Measurements from ENCODE around the gene MED6.

Gene MED6, protein sequence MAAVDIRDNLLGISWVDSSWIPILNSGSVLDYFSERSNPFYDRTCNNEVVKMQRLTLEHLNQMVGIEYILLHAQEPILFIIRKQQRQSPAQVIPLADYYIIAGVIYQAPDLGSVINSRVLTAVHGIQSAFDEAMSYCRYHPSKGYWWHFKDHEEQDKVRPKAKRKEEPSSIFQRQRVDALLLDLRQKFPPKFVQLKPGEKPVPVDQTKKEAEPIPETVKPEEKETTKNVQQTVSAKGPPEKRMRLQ

DNA sequence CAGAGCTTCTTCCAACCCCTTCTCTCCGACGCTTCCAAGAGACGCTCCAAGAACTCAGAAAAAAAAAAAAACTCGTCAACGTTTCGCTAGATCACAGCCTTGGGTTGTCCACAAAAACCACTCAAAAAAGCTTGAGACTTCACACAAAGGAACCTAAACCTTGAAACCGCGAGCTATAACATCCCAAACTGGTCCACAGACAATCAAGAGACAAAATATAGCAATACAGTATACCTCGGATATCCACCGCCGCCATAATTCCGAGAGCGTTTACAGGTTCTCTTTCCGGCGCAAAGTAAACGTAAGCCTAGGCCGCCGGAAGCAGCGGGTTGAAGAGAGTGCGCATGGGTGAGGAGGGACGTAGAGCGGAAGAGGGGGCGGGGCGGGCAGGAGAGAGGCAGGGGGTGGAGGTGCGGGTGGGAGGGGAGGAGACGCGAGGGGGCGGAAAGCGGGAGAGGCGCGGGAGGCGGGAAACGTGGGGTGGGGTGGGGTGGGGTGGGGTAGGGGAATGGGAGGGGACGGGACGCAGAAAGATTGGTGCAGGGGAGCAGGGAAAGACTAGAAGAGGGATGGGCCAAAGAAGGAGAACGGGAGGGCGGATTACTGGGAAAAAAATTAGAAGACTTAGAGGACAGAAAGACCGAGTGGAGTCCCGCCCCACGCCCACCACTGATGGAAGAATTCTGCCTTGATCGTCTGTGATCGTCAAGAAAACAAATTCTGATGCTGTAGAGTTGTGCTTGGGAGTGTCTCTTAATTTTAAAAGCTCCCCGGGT is at the start of gene MED6:
Gene MED6 (minus strand): TSS at position 274 of the 776 bp plus-strand sequence. CDS start 18 bp downstream, at position 256.
- peak; percentile 95 for DNase-seq

GRCh38 chr14:70649803-70650202 is 49.3 kb upstream of the MED6 start:
- no peak for DNase-seq

- DNase-seq = no peak
These were observed 47.9 kb upstream of the MED6 start for GRCh38 chr14:70648346-70648745.

- no peak for DNase-seq
These were observed 46.2 kb upstream of the MED6 start for GRCh38 chr14:70646705-70647104.

- DNase-seq = no peak
These were observed 45.4 kb upstream of the MED6 start for GRCh38 chr14:70645892-70646291.

GRCh38 chr14:70643967-70644366 is 43.5 kb upstream of the MED6 start:
- DNase-seq = no peak

DNA sequence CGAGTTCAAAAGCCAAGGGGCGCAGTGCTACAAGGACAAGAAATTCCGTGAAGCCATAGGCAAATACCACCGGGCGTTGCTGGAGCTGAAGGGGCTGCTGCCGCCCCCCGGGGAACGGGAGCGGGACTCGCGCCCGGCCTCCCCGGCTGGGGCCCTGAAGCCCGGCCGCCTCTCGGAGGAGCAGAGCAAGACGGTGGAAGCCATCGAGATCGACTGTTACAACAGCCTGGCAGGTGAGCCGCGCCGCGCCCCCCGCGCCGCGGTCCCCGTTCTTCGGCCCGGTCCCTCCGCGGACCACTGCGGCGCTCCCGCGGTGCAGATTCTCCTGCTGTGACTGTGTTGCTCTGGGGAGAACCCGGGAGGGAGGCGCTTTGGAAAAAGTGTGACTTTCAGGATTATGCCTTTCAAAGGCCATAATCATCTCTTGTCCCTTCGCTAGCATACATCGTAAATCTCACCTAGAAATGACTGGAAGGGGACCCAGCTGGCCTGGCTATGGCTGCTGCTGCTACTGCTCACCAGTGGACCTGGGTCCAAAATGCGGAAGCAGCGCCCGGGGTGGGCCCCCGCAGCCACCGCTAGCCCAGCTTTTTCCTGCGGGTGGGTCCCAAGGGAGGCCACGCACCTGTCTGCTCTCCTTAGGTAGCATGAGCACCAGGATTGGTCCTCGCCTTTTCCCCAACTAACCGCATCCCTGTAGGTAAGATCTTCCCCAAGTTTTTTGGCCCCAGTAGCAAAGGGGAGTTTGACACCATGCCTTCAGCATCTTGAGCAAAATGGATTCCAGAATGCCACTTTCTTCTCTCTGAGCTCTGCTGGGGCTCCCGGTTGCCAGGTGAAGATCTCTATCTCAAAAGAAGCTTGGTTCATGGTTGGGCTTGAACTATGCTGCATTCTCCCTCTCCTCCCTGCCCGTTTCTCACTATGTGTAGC is 42.1 kb upstream of the MED6 start:
- DNase-seq = no peak

DNA sequence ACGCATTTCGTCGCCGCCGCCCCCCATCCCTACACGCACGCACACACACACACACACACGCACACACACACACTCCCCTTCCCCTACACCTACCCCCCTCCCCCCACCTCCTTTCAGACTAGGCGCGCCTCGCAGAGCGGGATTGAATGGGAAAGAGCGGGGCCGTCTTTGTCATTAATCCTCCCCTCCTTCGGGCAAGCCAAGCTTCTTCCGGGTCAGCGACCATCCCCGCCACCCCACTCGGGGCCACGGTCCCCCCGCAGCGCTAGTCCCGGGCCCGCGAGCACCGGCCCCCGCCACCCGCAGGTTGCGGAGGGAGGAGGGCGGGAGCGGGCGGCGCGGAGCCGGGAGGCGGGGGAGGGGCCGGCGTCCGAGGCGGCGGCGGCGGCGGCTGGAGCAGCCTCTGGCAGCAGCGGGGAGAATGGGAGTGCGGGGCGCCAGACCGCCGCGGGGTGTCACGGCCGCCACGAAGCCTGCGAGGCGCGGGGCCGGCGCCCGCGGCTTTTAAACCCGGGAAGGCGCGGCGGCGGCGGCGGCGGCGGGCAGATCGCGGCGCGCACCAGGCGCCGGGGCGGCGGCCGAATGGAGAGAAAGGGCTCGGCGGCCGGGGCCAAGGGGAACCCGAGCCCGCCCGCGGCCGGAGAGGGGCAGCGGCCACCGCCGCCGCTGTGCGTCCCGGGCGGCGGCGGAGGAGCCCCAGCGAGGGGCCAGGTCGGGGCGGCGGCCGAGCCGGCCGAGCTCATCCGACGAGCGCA is 41.3 kb upstream of the MED6 start, which contains the start of gene TTC9:
Gene TTC9 (plus strand): TSS at position 369 of the 755 bp plus-strand sequence. CDS start 214 bp downstream, at position 583.
- DNase-seq = no peak

DNA sequence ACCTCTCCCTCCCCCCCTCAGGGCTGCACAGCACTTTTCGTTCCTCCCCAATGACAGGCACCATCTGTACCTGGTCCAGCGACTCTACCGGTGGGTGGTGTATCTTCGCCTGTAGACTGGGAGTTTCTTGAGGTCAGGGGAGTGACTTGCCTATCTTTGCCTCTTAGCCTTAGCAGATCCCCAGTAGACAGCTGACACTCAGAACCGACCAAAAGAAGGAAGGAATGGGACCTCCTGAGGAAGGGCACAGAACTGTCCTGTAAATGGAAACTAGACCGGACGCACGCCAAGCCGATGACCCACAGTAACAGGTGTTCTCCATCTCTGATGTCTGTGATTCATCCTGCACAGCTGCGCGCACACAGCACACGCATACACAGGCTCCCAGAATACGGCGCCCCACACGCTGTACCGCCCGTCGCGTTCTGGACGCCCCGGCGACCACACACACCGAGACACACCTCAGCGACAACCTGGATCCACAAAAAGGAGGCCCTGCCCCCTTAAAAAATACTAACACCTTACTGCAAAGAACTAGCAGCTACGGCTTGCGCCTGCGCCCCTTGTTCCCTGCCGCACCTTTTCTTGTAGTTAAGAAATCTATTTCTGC is 40.6 kb upstream of the MED6 start:
- no peak for DNase-seq

- no peak for DNase-seq
These were observed 38.0 kb upstream of the MED6 start for GRCh38 chr14:70638416-70638815.

DNA sequence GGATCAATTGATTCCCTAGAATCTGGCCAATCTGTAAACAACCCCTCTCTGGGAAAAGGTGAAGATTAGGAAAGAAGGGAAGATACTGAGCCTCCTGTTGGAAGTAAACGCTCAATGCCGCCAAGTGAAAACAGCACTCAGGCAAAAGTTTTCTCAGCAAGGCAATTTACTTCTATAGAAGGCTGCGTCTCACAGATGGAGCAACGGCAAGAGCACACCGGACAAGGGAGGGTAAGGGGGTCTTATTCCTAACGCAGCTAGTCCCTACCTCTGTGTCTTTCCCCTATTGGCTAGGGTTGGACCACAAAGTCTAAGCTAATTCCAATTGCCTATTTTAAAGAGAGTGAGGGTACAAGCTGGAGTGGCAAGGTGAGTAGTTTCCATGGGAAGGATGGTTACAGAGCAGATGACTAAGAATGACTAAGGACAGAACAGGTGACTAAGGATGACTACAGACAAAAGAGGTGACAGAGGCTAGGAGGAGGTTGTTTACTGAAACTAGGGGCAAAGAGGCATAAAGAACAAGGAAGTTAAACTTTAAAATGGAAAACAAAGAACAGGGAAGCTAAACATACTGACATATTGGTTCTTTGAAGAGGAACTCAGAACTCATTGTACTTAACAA is 35.6 kb upstream of the MED6 start:
- DNase-seq = no peak

GRCh38 chr14:70631948-70632347 is 31.5 kb upstream of the MED6 start:
- no peak for DNase-seq

DNA sequence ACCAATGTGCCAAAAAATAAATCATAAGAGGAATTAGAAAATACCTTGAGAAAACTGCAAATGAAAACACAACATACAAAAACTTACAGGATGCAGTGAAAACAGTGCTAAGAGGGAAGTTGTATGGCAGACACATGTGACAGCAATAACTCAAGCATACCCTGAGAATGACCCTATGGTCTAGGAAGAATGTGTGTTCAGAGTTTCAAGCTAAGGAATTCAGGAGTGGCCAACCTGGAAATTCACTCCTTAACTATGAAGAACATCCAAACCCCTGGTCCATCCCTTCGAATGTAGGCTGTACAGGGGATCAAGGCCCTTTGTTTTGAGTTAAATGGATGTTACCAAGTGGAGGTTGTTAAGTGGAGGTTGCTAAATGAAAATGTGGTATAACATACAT is 24.5 kb upstream of the MED6 start:
- DNase-seq = peak; percentile 7

GRCh38 chr14:70622111-70622712 is 21.8 kb upstream of the MED6 start:
- DNase-seq = peak; percentile 10

DNA sequence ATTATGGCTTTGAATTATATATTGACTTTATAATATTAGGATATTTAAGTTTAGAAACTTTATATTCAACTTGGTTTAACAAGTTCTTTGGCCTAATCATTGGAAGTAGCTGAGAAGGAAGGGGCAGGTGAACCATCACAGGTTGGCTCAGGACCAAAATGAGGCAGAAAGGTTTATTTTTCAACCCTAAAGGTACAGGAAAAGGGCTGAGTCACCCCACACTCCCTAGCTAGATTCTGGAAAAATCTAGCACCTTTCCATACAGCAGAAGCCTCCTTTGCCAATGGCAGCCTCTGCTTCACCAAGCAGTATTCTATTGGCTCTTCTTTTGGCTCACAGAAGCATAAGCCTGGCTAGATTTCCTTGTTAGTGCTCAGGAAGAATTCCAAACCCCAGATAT is 19.3 kb upstream of the MED6 start:
- no peak for DNase-seq

GRCh38 chr14:70618314-70618713 is 17.9 kb upstream of the MED6 start:
- DNase-seq = no peak

DNA sequence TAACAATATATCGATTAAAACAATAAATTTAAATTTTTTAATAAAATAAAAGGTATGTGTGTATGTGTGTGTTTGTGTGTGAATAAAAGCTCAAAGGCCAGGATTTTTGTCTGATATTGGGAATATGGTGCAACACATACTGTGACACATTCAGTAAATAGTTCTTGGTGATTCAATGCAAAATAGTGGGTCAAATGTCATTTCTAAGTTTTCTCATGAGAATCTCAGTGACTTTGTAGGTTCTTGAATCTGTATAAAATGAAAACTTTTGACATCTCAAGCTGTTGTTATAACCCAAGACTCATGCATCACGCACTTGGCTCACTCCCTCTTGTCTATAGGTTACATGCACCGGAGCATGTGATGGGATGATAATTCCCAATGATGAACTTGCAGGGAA is 16.2 kb upstream of the MED6 start:
- DNase-seq = no peak

DNA sequence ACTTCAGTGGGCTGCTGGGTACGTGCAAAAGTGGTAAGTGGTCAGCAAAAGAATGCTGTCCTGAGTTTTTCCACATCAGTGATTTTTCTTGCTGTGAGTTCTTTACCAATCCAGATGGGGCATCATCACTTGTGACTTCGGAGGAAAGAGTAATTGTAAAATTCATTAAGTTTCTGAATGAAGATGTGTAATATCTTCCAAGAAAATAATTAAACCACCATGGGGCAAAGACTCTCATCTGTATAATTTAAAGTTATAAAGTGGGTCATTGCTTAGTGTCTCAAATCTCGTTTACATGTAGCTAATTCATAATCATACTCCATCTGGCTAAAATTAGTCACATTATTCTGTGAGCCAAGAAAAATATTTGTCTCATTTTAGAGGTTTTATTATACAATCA is 10.8 kb upstream of the MED6 start:
- no peak for DNase-seq

- no peak for DNase-seq
These were observed 1.8 kb upstream of the MED6 start for GRCh38 chr14:70602254-70602653.

DNA sequence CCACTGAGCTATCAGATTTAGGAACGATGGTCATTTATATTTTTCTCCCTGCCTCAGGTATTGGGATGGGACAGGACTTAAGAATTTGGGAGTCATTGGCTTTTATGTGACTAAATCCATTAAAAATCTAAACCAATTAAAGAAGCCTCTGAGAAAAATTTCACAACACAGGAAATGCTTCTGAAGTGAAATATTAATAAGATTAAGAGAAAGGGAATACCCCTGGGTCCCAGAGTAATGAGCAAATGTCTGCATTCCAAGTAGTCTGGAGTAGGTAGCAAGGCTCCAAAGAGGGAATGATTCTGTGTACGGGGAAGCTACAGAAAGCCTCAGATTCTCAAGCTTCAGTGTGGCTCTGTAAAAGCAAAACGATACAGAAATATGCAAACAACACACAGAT is 707 bp upstream of the MED6 start:
- peak; percentile 72 for DNase-seq

- DNase-seq = no peak
These were observed 1.1 kb downstream of the MED6 start for GRCh38 chr14:70599345-70599744.
